ENCODE measurements around the gene DVL2.

Gene DVL2

DNA sequence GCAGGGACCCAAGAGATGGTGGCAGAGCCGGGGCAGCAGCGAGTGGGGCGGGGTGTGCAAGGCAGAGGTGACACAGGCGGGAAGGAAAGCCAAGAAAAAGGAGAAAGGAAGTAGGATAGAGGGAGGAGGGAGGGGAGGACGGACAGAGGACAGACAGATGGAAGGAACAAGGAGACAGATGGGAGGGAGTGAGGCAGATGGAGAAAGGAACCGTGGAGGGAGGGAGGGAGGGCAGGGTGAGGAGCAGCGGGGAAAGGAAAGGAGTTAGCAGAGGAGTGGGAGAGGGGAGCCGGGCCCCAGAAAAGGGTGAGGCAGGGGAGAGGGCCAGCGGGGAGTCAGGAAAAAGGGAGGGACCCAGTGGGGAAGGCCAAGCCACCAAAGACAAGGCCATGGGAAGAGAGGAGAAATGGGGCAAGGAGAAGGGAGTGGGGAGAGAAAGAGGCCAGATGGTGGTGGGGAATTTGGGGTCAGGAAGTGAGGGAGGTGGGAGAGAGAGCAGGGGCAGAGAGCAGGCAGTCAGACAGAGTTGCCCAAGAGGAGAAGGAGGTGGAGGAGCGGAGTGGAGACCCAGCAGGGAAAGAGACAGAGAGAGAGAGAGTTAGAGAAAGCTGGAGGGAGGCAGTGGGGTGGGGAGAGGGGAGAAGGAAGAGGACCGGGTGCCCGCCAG lies 41.9 kb downstream of the DVL2 start:
- H3K4me3 Mint-ChIP-seq, result no peak overlapping the region
- peak overlapping the region in 2 of 3 experiments; percentile 54 to 61 for H3K27ac Mint-ChIP-seq
- H3K4me1 Mint-ChIP-seq, result no peaks in the 10 kb centered on the region
- no peaks in the 10 kb centered on the region for H3K27me3 Mint-ChIP-seq (ENCODE audit: low read depth)
- TF ChIP-seq, protein P1, sequence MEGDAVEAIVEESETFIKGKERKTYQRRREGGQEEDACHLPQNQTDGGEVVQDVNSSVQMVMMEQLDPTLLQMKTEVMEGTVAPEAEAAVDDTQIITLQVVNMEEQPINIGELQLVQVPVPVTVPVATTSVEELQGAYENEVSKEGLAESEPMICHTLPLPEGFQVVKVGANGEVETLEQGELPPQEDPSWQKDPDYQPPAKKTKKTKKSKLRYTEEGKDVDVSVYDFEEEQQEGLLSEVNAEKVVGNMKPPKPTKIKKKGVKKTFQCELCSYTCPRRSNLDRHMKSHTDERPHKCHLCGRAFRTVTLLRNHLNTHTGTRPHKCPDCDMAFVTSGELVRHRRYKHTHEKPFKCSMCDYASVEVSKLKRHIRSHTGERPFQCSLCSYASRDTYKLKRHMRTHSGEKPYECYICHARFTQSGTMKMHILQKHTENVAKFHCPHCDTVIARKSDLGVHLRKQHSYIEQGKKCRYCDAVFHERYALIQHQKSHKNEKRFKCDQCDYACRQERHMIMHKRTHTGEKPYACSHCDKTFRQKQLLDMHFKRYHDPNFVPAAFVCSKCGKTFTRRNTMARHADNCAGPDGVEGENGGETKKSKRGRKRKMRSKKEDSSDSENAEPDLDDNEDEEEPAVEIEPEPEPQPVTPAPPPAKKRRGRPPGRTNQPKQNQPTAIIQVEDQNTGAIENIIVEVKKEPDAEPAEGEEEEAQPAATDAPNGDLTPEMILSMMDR (IDR thresholded peaks at IDR 0.05; ENCODE audit: unreplicated experiment in 3 of 3), result no peak
- H3K36me3 Mint-ChIP-seq (ENCODE audit: low read depth), result peaks cover 66% of the 10 kb centered on the region
- H3K9me3 Mint-ChIP-seq, result no peaks in the 10 kb centered on the region

DNA sequence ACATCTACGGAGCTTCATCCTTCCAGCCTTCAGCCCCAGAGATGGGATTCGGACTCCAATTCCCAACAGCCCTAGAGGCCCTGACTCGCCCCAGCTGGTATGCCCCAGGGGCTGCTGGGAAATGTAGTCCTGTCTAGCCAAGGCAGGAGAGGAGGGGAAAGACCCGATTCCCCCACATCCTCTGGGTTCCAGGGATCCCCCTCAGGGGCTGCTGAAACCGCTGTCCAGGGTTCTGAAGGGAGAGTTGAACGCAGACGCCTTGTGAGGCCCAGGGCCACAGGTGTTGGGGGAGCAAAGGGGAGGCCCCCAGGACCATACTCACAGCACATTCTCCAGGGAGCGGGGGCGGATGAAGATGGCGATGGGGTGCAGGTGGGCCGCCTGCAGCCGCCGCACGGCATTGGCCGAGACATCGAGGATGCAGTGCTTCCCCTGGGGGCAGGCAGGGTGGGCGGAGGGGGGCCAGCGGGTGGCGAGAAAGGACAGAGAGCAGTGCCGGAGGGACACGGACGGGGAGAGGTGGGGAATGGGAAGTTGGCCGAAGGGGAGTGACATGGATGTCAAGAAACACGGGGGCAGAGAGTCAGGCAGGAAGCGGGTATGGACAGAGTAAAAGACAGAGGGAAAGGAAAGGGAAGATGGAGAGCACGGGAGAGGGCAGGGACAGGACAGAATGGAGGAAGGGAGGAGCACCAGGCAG lies 42.6 kb downstream of the DVL2 start:
- Mint-ChIP-seq H3K27ac (peak overlapping the region in 2 of 3 experiments; percentile 54 to 61), H3K27me3 (ENCODE audit: low read depth) (no peaks in the 10 kb centered on the region), H3K4me1 (no peaks in the 10 kb centered on the region), H3K36me3 (ENCODE audit: low read depth) (peaks cover 61% of the 10 kb centered on the region), H3K9me3 (no peaks in the 10 kb centered on the region), H3K4me3 (no peak overlapping the region)
- TF ChIP-seq, protein P1 (IDR thresholded peaks at IDR 0.05; ENCODE audit: unreplicated experiment in 3 of 3), result no peak

- Mint-ChIP-seq H3K36me3 (ENCODE audit: low read depth) (peaks cover 57% of the 10 kb centered on the region), H3K4me1 (no peaks in the 10 kb centered on the region), H3K4me3 (no peak overlapping the region), H3K9me3 (no peaks in the 10 kb centered on the region), H3K27ac (no peak overlapping the region), H3K27me3 (ENCODE audit: low read depth) (no peaks in the 10 kb centered on the region)
- TF ChIP-seq, protein P1 (IDR thresholded peaks at IDR 0.05; ENCODE audit: unreplicated experiment in 3 of 3), result no peak
Measured at GRCh38 chr17:7191069-7191468, 43.2 kb downstream of the DVL2 start.

- H3K9me3 Mint-ChIP-seq, result no peaks in the 10 kb centered on the region
- H3K4me1 Mint-ChIP-seq, result no peaks in the 10 kb centered on the region
- H3K27me3 Mint-ChIP-seq (ENCODE audit: low read depth), result no peaks in the 10 kb centered on the region
- TF ChIP-seq, protein P1 (IDR thresholded peaks at IDR 0.05; ENCODE audit: unreplicated experiment in 3 of 3), result no peak
- peaks cover 51% of the 10 kb centered on the region for H3K36me3 Mint-ChIP-seq (ENCODE audit: low read depth)
- no peak overlapping the region for H3K4me3 Mint-ChIP-seq
- no peak overlapping the region for H3K27ac Mint-ChIP-seq
Measured at GRCh38 chr17:7190276-7190917, 43.9 kb downstream of the DVL2 start.

GRCh38 chr17:7186241-7186640 lies 48.1 kb downstream of the DVL2 start:
- Mint-ChIP-seq H3K9me3 (no peaks in the 10 kb centered on the region), H3K4me1 (no peaks in the 10 kb centered on the region), H3K27me3 (ENCODE audit: low read depth) (no peaks in the 10 kb centered on the region), H3K36me3 (ENCODE audit: low read depth) (peaks cover 22% of the 10 kb centered on the region), H3K27ac (no peak overlapping the region), H3K4me3 (no peak overlapping the region)
- TF ChIP-seq, protein P1 (IDR thresholded peaks at IDR 0.05; ENCODE audit: unreplicated experiment in 3 of 3), result no peak
